WTC11 (cell line): ENCODE results near the gene ATOSB.

ENCODE experiments used
- ATF2 ChIP-seq: sonication (generic); formaldehyde crosslinking; IDR thresholded peaks from 2 replicates; pipeline ENCODE4 v1.8.1; 2022; ENCODE audit warnings: low read depth, missing genetic modification reagents, borderline replicate concordance
- CTCF ChIP-seq: fragments of 200-600 bp; IDR thresholded peaks from 2 replicates; pipeline ENCODE4 v1.8.0; 2022; ENCODE audit warnings: antibody characterized with exemption
- JUN ChIP-seq: sonication (generic); formaldehyde crosslinking; IDR thresholded peaks from 2 replicates; pipeline ENCODE4 v1.8.0; 2023; ENCODE audit warnings: mild to moderate bottlenecking, missing genetic modification reagents
- USF2 ChIP-seq: sonication (generic); formaldehyde crosslinking; IDR thresholded peaks from 2 replicates; pipeline ENCODE4 v1.8.1; 2023; ENCODE audit warnings: mild to moderate bottlenecking, missing genetic modification reagents, moderate library complexity
- ZNF121 ChIP-seq: sonication (generic); formaldehyde crosslinking; IDR thresholded peaks from 2 replicates; pipeline ENCODE4 v1.8.0; 2023; ENCODE audit warnings: missing genetic modification reagents

- TF ChIP-seq USF2 (CRISPR knock-in tag) (no peak), ATF2 (CRISPR knock-in tag) (no peak), ZNF121 (CRISPR knock-in tag) (no peak), CTCF (no peak), JUN (CRISPR knock-in tag) (no peak)
Observed at GRCh38 chr9:35164711-35165110, 49.0 kb upstream of the ATOSB start.
